Lower lobe of right lung (tissue), 2 donors: Measurements from ENCODE around the gene SALL2. TPM values are rescaled to one million over a fixed set of nuclear protein-coding genes. Genes with fewer than 3 reads are reported as not detected.

Experiments
- ATAC-seq, 2 donors: fragments of 200-7000 bp; cut with Tn5 transposase; one replicate each; pipeline ENCODE4 v1.9.1; 2020 to 2022; ENCODE audit warnings: mild to moderate bottlenecking in 2 of 2, moderate library complexity in 2 of 2
- DNase-seq: peaks from one replicate; pipeline ENCODE4 v3.0.0-alpha.2; 2020
- H3K27ac ChIP-seq: fragments of 200-600 bp; one replicate; pipeline ENCODE4 v1.8.0; 2022
- H3K27me3 ChIP-seq: fragments of 200-600 bp; one replicate; pipeline ENCODE4 v1.8.0; 2022; ENCODE audit warnings: low read depth
- H3K36me3 ChIP-seq: fragments of 200-600 bp; one replicate; pipeline ENCODE4 v1.8.0; 2022; ENCODE audit warnings: mild to moderate bottlenecking
- H3K4me1 ChIP-seq: fragments of 200-600 bp; one replicate; pipeline ENCODE4 v1.8.0; 2022
- H3K4me3 ChIP-seq: fragments of 200-600 bp; one replicate; pipeline ENCODE4 v1.8.0; 2022; ENCODE audit warnings: mild to moderate bottlenecking
- H3K9me3 ChIP-seq: fragments of 200-600 bp; one replicate; pipeline ENCODE4 v1.8.0; 2022
- CTCF ChIP-seq: fragments of 200-600 bp; IDR thresholded peaks from one replicate; pipeline ENCODE4 v1.8.0; 2022; ENCODE audit warnings: antibody characterized with exemption, mild to moderate bottlenecking
- intact Hi-C: fragments of 100-400 bp; cut with DNase I; formaldehyde crosslinking; loops from one replicate; pipeline ENCODE4 v1.11.0; 2022
- total RNA-seq: library from RNA; stranded (reverse); fragmentation: NEBNext Ultra II Directional; extraction: Animal tissue kit (Norgen Biotek cat#: 25700); gene quantifications from one replicate; pipeline ENCODE4 v1.2.1, GENCODE V29; 2021
- donor health status: DM: no; HTN: yes; CAD: no; lungs with severe emphysema.

SALL2 gene
- total RNA-seq, 1 donor from 2014 or later, result 7.1 TPM

- Histone ChIP-seq H3K9me3 (no peaks in the 10 kb centered on the region), H3K4me1 (peaks cover 29% of the 10 kb centered on the region), H3K27me3 (no peaks in the 10 kb centered on the region), H3K27ac (peak overlapping the region; percentile 87), H3K36me3 (peaks cover 34% of the 10 kb centered on the region), H3K4me3 (peak overlapping the region; percentile 80)
- intact Hi-C loops, result no loop called here
- peak; percentile 19 to 42 for ATAC-seq
- no peak for DNase-seq
- no peak for TF ChIP-seq CTCF
Measured at GRCh38 chr14:21475767-21476522, 50.2 kb downstream of the SALL2 start.

Other genes with a start within 250 kb of the SALL2 start
- gene RPGRIP1, start 246.3 kb downstream of the SALL2 start, total RNA-seq, result 1.1 TPM
- 49.9 TPM for gene SUPT16H, start 142.3 kb downstream of the SALL2 start, total RNA-seq
- gene CHD8, start 70.2 kb downstream of the SALL2 start, total RNA-seq, result 74.6 TPM
- gene RAB2B, start 49.4 kb downstream of the SALL2 start, total RNA-seq, result 30.7 TPM
- gene TOX4, start 49.2 kb downstream of the SALL2 start, total RNA-seq, result 72.2 TPM
- 47.8 TPM for gene METTL3, start 15.0 kb downstream of the SALL2 start, total RNA-seq
- not detected for gene OR10G3, start 53.7 kb upstream of the SALL2 start, total RNA-seq
- not detected for gene OR10G2, start 108.6 kb upstream of the SALL2 start, total RNA-seq
- gene OR4E2, start 127.5 kb upstream of the SALL2 start, total RNA-seq, result not detected
- not detected for gene OR4E1, start 147.5 kb upstream of the SALL2 start, total RNA-seq